ENCODE results near the gene ZNF592. TPM values are rescaled to one million over a fixed set of nuclear protein-coding genes. Genes with fewer than 3 reads are reported as not detected.

Gene ZNF592
- total and polyA plus RNA-seq, 9 of the 15 experiments (the other 6 are each of a cell fraction or from before 2014, with no cell fraction given): 0.88 to 23.8 (median 7.4) TPM

GRCh38 chr15:84783493-84784251 lies 35.3 kb downstream of the ZNF592 start:
- H4K20me1 ChIP-seq (replicated peaks; ENCODE audit: control insufficient read depth, insufficient read depth, low read length): peaks cover 9% of the 10 kb centered on the region
- ATAC-seq (no peak; the same call in 2 of the 3 replicates), DNase-seq (ENCODE audit: extremely low read depth in 1 of 4, low spot score in 3 of 4) (peak in 2 of 4 experiments; percentile 23 to 30), FAIRE-seq (no peak)
- 80% methylated on average over 12 of the region's 12 CpGs for WGBS (ENCODE audit: insufficient coverage, low coverage, missing lambda C conversion rate)
- no peak for TF ChIP-seq C11orf30 (IDR thresholded peaks at IDR 0.05; ENCODE audit: low read depth)
- TF ChIP-seq MYC (IDR thresholded peaks at IDR 0.05; ENCODE audit: low read depth, low read length): no peak
- no peak for TF ChIP-seq MYC (CRISPR knock-in tag; IDR thresholded peaks at IDR 0.05; ENCODE audit: borderline replicate concordance, low read depth)
- TF ChIP-seq RAD21 (CRISPR knock-in tag; conservative IDR thresholded peaks at IDR 0.05 in 1 of 2, IDR thresholded peaks at IDR 0.05 in 1 of 2): 0 out of 4 replicates have a peak, but pooled peaks of 1 of the 2 experiments have one; percentile 5
- TF ChIP-seq CTCF (IDR thresholded peaks at IDR 0.05 in 2 of 3, conservative IDR thresholded peaks at IDR 0.05 in 1 of 3; ENCODE audit: insufficient read depth in 2 of 3, low read depth in 1 of 3, low read length in 3 of 3): peak in 2 of 3 experiments; percentile 1 to 41; a peak in 1 of 6 replicates
- no peak for TF ChIP-seq RBFOX2 (IDR thresholded peaks at IDR 0.05; ENCODE audit: low read depth, low read length)
- TF ChIP-seq RBM22 (IDR thresholded peaks at IDR 0.05; ENCODE audit: low read depth, low read length, poor library complexity, severe bottlenecking): peak; percentile 35
- no peak for TF ChIP-seq LCOR (CRISPR knock-in tag; IDR thresholded peaks at IDR 0.05)
- TF ChIP-seq KDM4B (IDR thresholded peaks at IDR 0.05; ENCODE audit: borderline replicate concordance in 2 of 2, low read depth in 1 of 2): no peak
- H3K27ac ChIP-seq (ENCODE audit: extremely low read depth, low read depth, low read length): no peak overlapping the region
- peaks cover 42% of the 10 kb centered on the region for H3K79me2 ChIP-seq (ENCODE audit: control insufficient read depth, insufficient read depth, low read length)
- H3K27me3 ChIP-seq (ENCODE audit: control insufficient read depth in 2 of 2, insufficient read depth in 2 of 2, low read length in 2 of 2): no peaks in the 10 kb centered on the region
- H3K4me2 ChIP-seq (ENCODE audit: insufficient read depth, low read length): no peak overlapping the region
- ChIA-PET CTCF (ENCODE audit: low intra/inter-chr PET ratio) (no interaction called here), POLR2A (interaction anchor here (0.7 to 1.3 kb wide), 3 partner anchors 16 to 167 kb away, joined by 3 read pairs; no protein-coding TSS in a partner anchor)
- no peak overlapping the region for H2AFZ ChIP-seq (ENCODE audit: low read depth, low read length)
- in situ Hi-C loops (cut with MboI): no loop called here
- H3K36me3 ChIP-seq (ENCODE audit: control insufficient read depth, insufficient read depth, low read length): peaks cover 73% of the 10 kb centered on the region
- H3K9ac ChIP-seq (ENCODE audit: insufficient read depth in 1 of 2, low read depth in 2 of 2, low read length in 2 of 2): 0 out of 4 replicates have a peak overlapping the region, but pooled peaks of 1 of the 2 experiments have one; percentile 32
- H3K4me3 ChIP-seq: no peak overlapping the region
- intact Hi-C loops (cut with micrococcal nuclease): no loop called here
- peaks cover 11 to 12% of the 10 kb centered on the region in 2 experiments; a peak in 4 of 5 replicates for H3K4me1 ChIP-seq (replicated peaks in 1 of 2; ENCODE audit: control insufficient read depth in 2 of 2, insufficient read depth in 2 of 2, low read length in 2 of 2)
- no peaks in the 10 kb centered on the region for H3K9me3 ChIP-seq (replicated peaks; ENCODE audit: control insufficient read depth, insufficient read depth, low read depth, low read length)
- BruUV-seq (replicated peaks): TSS peak; percentile 9
- H3K9me1 ChIP-seq (ENCODE audit: control insufficient read depth, insufficient read depth, low read length): peaks cover 6% of the 10 kb centered on the region

All from K562 (cell line).